Activated T-cell treated with anti-CD3 and anti-CD28 coated beads, Interleukin-2, amount 50 U/mL, for 48 hours (primary cell): ENCODE measurements around the gene USP48.

Experiments
- DNase-seq, 2 experiments: peaks; one replicate each; pipeline ENCODE4 v3.0.0-alpha.2; 2020

USP48 gene

GRCh38 chr1:21665711-21666575 lies 117.0 kb downstream of the USP48 start:
- no peak for DNase-seq

- DNase-seq, result no peak
Measured at GRCh38 chr1:21664806-21665588, 118.0 kb downstream of the USP48 start.

- DNase-seq, result no peak
Measured at GRCh38 chr1:21663951-21664805, 118.8 kb downstream of the USP48 start.

- DNase-seq, result no peak
Measured at GRCh38 chr1:21663248-21663950, 119.5 kb downstream of the USP48 start.

DNA sequence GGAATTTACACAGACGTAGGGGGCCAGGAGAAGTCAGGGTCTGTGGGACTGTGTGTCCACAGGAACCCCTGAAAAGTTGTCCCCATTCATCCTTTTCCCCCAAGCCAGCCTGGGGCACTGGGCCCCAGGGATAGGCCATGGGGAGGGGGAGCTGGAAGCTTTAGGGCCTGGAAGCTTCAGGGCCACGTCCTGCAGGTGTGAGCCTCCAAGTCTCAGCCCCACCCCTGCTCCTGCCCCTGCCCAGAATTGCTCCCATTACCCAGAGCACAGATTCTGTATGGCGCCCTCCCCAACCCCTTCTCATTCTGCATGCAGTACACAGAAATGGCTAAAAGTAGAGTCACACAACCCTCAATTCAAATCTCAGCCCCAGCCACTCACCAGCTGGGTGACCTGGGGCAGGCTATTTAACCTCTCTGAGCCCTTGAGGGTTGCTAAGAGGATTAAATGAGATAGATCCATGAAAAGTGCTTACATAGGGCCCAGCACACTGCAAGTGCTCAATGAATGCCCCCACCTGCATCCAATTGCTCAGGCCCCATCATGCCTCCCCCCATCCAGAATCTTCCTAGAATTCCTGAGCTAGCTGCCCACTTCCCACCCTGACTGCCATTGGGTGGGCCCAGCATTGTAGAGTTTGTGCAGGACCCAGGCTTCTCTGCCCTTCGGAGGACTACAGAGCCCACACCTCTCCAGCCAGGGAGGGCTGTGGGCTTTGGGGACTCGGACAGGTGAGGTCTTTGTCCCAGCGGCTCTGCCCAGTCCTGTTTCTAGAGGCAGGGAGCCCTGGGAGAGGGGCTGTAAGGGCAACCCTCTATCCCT lies 120.3 kb downstream of the USP48 start:
- DNase-seq, result no peak

- DNase-seq, result no peak
Measured at GRCh38 chr1:21661886-21662285, 121.1 kb downstream of the USP48 start.

- no peak for DNase-seq
Measured at GRCh38 chr1:21659924-21660326, 123.0 kb downstream of the USP48 start.

GRCh38 chr1:21659099-21659923 lies 123.6 kb downstream of the USP48 start:
- DNase-seq, result peak; percentile 90 to 92

- no peak for DNase-seq
Measured at GRCh38 chr1:21657456-21658190, 125.3 kb downstream of the USP48 start.

DNA sequence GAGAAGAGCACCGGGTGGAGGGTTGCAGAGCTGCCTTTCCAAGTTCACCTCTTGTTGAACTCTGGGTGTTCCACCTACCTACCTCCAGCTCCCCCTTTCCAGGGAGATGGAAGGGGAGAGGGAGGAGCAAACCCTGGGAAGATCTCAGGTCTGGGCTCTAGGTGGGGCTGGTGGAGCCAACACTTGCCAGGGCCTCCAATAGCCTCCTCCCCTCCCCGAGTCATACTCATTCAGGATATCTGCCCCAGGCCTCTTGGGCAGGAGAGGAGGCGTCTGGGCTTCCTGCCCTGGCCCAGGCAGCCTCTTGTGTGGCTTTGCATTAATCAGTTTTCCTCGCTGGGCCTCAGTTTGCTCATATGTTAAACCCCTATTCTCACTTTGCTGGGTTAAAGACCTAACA lies 127.2 kb downstream of the USP48 start:
- DNase-seq, result no peak

DNA sequence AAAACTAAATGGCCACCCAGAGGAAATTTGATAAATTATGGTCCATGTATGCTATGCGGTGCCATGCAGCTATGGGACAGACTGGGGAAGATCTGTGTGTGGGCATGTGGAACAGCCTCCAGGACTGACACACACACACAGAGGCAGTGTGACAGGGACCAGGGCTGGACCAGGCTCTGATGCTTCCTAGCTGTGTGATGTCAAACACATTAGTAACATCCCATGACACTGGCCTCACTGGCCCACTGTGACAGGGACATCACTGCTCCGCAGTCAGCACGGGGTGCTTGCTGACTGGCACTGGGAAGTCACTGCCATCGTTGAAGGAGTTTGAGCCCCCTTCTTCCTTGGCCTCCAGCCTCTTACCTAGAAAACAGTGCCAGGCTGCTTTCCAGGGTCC lies 127.7 kb downstream of the USP48 start:
- DNase-seq, result no peak

- DNase-seq, result no peak
Measured at GRCh38 chr1:21654209-21654608, 128.7 kb downstream of the USP48 start.

- DNase-seq, result no peak
Measured at GRCh38 chr1:21653744-21654100, 129.2 kb downstream of the USP48 start.

DNA sequence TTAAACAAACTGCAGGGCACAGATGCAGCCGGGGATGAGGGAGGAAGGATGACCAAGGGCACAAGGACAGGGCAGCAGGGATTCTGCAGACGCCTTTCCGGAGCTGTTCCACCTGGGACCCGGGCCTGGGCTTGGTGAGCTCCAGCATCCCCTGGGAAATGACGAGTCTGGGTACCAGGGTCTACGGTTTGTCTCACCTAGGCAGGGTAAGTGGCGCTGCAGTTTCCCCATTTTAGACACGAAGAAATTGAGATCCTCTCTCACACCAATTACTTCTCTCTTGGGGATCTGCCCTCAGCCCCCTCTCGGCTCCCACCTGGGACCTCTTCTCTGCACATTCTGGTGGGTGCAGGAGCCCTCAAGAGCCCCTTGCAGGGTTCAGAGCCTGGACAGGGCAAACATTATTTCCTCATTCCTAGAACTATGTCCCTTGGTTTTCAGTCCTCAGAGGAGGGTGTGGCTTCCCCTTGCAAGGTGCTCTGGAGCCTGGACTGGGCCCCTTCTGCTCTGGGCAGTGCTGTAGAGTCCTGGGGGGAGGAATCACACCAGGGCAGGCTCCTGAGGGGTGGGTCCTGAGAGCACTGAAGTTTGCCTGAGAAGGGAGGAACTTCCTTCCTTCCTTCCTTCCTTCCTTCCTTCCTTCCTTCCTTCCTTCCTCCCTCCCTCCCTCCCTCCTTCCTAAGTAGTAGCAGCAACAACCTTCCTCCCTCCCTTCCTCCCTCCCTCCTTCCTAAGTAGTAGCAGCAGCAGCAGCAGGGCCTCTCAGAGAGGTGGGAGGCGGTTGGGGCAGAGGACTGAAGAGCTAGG lies 129.8 kb downstream of the USP48 start:
- DNase-seq, result no peak

- no peak for DNase-seq
Measured at GRCh38 chr1:21652101-21652936, 130.6 kb downstream of the USP48 start.

DNA sequence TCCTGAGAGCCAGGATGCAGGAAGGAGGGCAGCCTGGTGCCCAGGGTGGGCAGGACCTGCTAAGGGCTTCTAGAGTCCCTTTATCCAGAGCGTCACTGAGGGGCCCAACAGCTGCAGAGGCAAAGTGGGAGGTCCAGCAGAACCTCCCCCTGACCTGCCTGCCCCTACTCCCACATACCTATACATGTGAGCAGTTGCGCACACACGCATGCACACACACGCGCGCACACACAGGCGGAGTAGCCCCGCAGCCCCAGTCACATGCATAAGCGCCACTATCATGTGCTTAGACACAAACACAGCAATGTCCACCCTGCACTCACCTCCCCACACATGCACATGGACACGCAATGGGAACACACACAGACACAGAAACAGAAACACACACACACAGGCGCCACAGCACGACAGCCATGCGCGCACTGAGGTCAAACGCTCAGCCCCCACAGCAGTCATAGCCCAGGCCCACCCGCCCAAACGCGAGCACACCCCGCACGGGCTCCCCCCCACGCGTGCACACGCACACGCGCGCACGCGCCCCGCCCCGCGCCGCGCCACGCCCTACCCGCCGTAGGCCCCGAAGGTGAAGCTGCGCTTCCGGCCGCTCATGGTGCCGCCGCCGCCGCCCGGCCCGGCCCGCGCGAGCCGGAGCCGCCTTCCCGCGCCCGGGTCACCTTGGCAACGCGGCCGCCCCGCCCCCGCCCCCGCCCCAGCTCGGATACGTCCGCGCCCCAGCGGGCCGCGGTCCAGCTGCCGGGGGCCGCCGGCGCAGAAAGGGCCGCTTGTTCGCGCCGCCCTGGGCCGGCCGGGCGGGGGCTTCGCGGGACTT lies 131.5 kb downstream of the USP48 start:
- peak in 1 of 2 experiments; percentile 52 for DNase-seq

- DNase-seq, result no peak
Measured at GRCh38 chr1:21650400-21650799, 132.5 kb downstream of the USP48 start.
